ENCODE results near the gene UBE2J2. TPM values are rescaled to one million over a fixed set of nuclear protein-coding genes. Genes with fewer than 3 reads are reported as not detected.

Gene UBE2J2
- total and polyA plus RNA-seq, 2 of the 8 experiments (the other 6 are each of a cell fraction or from before 2014, with no cell fraction given), result 33.6 to 67.9 TPM

DNA sequence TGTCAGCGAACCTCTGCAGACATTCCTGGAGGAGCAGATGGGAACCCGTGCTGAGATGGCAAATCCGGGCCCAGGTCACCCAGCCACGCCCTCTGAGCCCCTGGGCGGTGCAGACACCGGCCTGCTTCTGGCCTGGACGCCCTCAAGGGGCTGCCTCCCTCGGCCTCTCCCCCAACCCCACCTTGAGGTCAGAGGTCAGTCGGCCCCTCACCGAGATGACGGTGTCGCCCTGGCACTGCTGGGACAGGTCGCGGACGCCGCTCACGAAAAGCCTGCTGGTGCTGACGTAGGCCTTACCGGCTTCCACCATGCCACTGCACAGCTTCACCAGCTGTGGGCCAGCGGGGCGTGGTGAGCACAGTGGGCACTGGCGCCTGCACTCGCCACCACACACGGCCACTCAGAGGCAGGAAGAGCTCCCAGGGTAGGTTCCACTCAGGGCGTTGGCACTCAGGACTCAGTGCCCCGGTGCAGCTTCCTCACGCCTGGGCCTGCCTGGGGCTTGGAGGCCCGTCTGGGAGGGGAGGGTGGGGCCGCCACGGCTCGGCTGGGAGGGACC is 29.4 kb upstream of the UBE2J2 start (continued):
- TF ChIP-seq KDM5A (IDR thresholded peaks at IDR 0.05; ENCODE audit: low read length) (no peak), CBX8 (IDR thresholded peaks at IDR 0.05; ENCODE audit: borderline replicate concordance, low read depth, low read length) (no peak), RXRA (IDR thresholded peaks at IDR 0.05; ENCODE audit: insufficient read depth, low read depth, low read length) (no peak)

Data from H1 (cell line).